ENCODE measurements around the gene CCDC18.
"Not testable (repeated sequence)": the region's sequence is repeated elsewhere in the genome, so short reads cannot be mapped to it uniquely, and the experiment has no call there.

DNA sequence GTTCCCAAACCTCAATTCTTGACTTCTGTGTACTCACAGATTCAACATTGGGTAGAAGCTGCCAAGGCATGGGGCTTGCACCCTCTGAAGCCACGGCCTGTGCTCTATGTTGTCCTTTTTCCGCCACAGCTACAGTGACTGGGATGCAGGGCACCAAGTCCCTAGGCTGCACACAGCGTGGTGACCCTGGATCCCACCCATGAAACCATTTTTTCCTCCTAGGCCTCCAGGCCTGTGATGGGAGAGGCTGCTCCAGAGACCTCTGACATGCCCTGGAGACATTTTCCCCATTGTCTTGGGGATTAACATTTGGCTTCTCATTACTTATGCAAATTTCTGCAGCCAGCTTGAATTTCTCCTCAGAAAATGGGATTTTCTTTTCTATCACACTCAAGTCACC is 62.7 kb downstream of the CCDC18 start:
- not testable (repeated sequence) for TF ChIP-seq POLR2A, CTCF (IDR thresholded peaks at IDR 0.05)

Measured in uterus (tissue), 2 donors.